GM20431 (cell line): Measurements from ENCODE around the gene L3MBTL4.

Experiments
- in situ Hi-C: fragments of 300-500 bp; cut with MseI, MboI; formaldehyde crosslinking; loops from one replicate; pipeline ENCODE4 v1.15.0; 2020; ENCODE audit warnings: low sequenced_read_pairs; ENCODE audit not compliant: unreplicated experiment

L3MBTL4 gene

GRCh38 chr18:5977022-5977421, 437.7 kb downstream of the L3MBTL4 start:
- in situ Hi-C loops, result no loop called here

GRCh38 chr18:5975111-5976002, 439.4 kb downstream of the L3MBTL4 start:
- in situ Hi-C loops, result no loop called here

- in situ Hi-C loops, result no loop called here
These were observed 440.0 kb downstream of the L3MBTL4 start for GRCh38 chr18:5974696-5975095.

GRCh38 chr18:5973099-5973498, 441.6 kb downstream of the L3MBTL4 start:
- in situ Hi-C loops, result no loop called here

- in situ Hi-C loops, result no loop called here
These were observed 442.4 kb downstream of the L3MBTL4 start for GRCh38 chr18:5972298-5972697.

GRCh38 chr18:5969989-5970403, 444.7 kb downstream of the L3MBTL4 start:
- in situ Hi-C loops, result no loop called here

GRCh38 chr18:5969355-5969988, 445.2 kb downstream of the L3MBTL4 start:
- in situ Hi-C loops, result no loop called here

- in situ Hi-C loops, result no loop called here
These were observed 447.0 kb downstream of the L3MBTL4 start for GRCh38 chr18:5967666-5968065.

- in situ Hi-C loops, result no loop called here
These were observed 447.7 kb downstream of the L3MBTL4 start for GRCh38 chr18:5967007-5967406.

- in situ Hi-C loops, result no loop called here
These were observed 448.2 kb downstream of the L3MBTL4 start for GRCh38 chr18:5966514-5966913.

GRCh38 chr18:5964996-5965395, 449.7 kb downstream of the L3MBTL4 start:
- in situ Hi-C loops, result no loop called here

GRCh38 chr18:5964596-5964995, 450.1 kb downstream of the L3MBTL4 start:
- in situ Hi-C loops, result no loop called here

- in situ Hi-C loops, result no loop called here
These were observed 450.6 kb downstream of the L3MBTL4 start for GRCh38 chr18:5964108-5964507.

- in situ Hi-C loops, result no loop called here
These were observed 451.4 kb downstream of the L3MBTL4 start for GRCh38 chr18:5963267-5963666.

GRCh38 chr18:5962362-5962761, 452.3 kb downstream of the L3MBTL4 start:
- in situ Hi-C loops, result no loop called here

GRCh38 chr18:5961828-5962150, 452.9 kb downstream of the L3MBTL4 start:
- in situ Hi-C loops, result no loop called here

GRCh38 chr18:5961097-5961827, 453.4 kb downstream of the L3MBTL4 start:
- in situ Hi-C loops, result no loop called here

- in situ Hi-C loops, result no loop called here
These were observed 455.9 kb downstream of the L3MBTL4 start for GRCh38 chr18:5958822-5959221.

GRCh38 chr18:5955861-5956260, 458.9 kb downstream of the L3MBTL4 start:
- in situ Hi-C loops, result no loop called here

GRCh38 chr18:5951515-5952091, 463.1 kb downstream of the L3MBTL4 start:
- in situ Hi-C loops, result no loop called here

GRCh38 chr18:5948781-5949180, 465.9 kb downstream of the L3MBTL4 start:
- in situ Hi-C loops, result no loop called here
